ENCODE data around the gene UBR3.
A peak's percentile ranks its signal among the peaks of the same experiment; 100 is the strongest.
"Not testable (repeated sequence)": the region's sequence is repeated elsewhere in the genome, so short reads cannot be mapped to it uniquely, and the experiment has no call there.

UBR3 gene

GRCh38 chr2:170121689-170122088 lies 294.4 kb downstream of the UBR3 start:
- no peak for ATAC-seq

GRCh38 chr2:170122883-170123547 lies 295.8 kb downstream of the UBR3 start:
- peak in 1 of 2 donors; percentile 21 for ATAC-seq

GRCh38 chr2:170123593-170123992 lies 296.3 kb downstream of the UBR3 start:
- no peak for ATAC-seq

GRCh38 chr2:170126138-170126728 lies 299.0 kb downstream of the UBR3 start:
- ATAC-seq = not testable (repeated sequence)

All from activated CD4-positive, CD25-positive, alpha-beta regulatory T cell treated with anti-CD3 and anti-CD28 coated beads, Interleukin-2, amount 50 U/mL, for 24 hours (primary cell).